GM19455 (cell line): ENCODE measurements around the gene LHB.

Experiments
- ATAC-seq: cut with Tn5 transposase; IDR thresholded peaks from one replicate; pipeline ENCODE4 v1.9.1; 2021; ENCODE audit not compliant: unreplicated experiment

Gene LHB

DNA sequence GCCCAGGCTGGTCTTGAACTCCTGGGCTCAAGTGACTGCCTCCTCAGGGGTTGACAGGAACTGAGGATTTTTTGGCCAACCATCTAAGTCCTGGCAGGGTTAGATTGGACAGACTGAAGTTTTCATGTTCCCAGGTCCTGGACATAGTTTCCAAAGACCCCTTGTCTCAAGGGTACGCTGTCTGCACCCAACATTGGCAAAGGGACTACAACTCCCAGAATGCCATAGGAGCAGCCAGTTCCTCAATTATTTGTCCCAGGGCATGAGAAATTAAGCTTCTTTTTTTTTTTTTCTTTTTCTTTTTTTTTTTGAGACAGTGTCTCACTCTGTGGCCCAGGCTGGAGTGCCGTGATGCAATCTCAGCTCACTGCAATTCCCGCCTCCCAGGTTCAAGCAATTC is 30.7 kb downstream of the LHB start:
- no peak for ATAC-seq

DNA sequence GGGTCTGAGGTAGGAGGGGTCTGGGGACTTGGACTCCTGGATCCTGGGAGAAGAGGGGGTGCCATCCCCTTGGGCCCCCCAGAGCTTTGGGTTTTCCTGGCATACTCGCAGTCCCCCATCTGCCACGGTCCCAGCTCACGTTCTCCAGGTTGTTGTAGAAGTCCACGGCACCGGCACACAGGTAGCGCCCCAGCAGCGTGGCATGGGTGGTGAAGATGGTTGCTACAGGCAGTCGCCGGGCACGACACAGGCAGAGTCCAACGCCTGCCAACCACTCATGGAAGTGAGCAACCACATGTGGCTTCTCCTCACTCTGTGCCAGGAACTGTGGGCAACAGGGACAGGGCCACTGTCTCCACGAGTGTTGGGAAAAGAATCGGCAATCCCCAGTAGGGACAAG is 31.2 kb downstream of the LHB start:
- ATAC-seq = no peak

DNA sequence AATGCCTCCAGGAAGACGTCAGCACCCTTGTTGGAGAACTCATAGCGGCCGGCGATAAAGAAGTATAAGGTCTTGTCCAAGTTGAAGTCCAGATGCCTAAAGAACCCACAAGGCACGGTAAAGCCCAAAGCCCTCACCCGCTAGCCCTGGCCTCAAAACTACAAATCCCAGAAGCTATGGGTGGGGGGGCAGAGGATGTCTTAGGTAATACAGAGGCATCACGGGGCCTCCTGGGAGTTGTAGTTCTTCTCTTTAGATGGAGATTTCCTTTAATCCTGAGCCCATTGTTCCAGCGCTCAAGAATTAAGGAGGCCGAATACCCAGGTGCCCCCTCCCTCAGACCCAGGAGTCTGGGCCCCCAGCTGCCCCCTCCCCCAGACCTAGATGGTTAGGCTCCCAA is 34.6 kb downstream of the LHB start:
- ATAC-seq = no peak

- ATAC-seq = no peak
Observed at GRCh38 chr19:48977061-48977460, 39.8 kb downstream of the LHB start.

DNA sequence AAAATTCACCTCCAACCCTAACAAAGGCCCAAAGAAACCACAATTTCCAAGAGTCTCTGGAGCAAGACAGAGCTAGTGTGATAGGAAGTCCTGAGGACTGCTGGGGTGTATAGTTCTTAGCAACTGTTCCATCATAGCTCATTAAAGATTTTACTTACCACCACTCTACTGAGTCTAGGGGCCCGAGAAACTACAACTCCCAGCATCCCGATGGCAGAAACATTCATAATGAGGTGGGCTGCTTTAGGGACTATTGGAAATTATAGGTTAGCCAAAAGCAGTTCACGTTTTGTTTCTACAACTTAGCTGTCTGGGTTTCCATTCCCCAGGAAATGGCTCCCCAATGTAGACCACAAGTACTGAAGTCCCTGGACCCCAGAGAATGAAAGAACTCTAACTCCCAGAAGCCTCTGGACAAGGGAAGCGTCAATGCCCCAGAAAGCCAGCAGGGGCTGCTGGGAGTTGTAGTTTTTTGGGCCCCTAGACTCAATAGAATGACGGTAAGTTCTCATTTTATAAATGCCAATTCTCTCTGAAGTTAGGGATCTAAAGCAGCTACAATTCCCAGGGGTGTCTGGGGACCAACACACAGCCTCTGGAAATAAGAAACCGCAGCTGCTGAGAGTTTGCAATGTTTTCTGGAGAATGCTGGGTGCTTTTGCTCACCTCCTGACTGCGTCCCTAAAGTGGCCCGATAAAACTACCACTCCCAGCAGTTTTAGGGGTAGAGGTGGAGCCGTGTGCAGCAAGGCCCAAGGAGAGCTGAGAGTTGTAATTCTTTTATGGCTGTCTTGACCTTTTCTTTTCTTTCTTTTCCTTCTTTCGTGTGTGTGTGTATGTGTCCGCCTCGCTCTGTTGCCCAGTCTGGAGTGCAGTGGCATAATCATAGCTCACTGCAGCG is 40.7 kb downstream of the LHB start:
- no peak for ATAC-seq

DNA sequence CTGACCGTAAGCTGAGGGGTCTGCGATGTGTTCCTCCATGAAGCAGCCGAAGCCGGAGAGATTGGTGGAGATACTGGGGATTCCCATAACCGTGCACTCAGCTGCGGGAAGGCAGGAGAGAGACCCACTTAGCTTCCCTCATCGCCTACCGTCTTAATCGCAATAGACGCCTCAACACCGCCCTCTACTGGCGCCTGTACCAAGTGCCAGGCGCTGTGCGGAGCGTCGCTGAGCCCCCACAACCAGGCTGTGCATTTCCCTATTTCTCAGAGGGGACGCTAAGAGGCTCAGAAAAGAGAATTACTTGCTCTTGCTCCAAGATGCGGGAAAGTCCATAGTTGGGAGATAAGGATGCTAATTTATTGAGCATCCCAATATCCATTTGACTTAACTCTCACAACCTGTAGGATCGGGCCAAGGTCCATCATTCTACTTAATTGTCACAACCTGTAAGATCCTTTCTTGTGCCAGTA is 45.9 kb downstream of the LHB start:
- no peak for ATAC-seq

DNA sequence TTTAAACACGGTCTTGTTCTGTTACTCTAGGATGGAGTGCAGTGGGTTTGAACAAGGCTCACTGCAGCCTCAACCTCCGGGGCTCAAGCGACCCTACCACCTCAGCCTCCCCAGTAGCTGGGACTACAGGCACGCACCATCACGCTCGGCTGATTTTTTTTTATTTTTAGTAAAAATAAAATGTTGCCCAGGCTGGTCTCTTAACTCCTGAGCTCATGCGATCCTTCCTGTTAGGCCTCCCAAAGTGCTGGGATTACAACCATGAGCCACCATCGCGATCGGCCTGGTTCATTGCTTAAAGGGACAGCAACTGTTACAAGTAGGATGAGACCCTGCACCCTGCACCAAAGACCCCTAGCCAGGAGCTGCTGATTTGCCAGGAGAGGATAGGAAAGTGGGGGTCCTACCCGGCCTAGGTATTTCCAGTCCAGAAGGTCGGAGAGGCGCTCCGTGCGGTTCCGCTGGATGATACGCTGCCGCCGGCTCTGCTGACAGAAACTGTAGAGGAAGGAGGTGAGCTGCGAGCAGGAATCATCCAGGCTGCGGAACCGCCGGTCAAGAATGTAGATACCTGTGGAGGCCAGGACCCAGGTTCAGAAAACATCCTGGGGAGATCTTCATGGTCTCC is 46.6 kb downstream of the LHB start:
- no peak for ATAC-seq

GRCh38 chr19:48969276-48970138 is 47.4 kb downstream of the LHB start:
- ATAC-seq = no peak

DNA sequence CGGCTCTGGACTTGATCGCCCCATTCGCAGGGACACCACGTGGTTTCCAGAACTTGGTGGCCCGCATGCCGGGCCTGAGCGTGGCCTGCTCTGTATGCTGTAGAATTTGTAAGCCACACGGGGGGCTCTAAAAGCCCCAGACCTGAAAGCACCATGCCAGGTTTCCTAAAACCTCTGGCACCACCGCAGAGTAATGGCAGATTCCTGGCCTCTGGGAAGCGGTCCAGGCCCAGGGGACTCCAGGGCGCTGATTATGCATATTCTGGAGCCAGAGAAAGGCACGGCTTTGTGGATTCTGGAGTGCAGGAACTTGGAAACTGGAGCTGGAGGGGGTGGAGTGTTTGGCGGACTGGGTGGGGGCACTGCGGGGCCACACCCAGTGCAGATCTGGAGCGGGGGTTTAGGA is 48.1 kb downstream of the LHB start:
- ATAC-seq = no peak

GRCh38 chr19:48968179-48968661 is 48.7 kb downstream of the LHB start:
- ATAC-seq = no peak

GRCh38 chr19:48967346-48968178 is 49.3 kb downstream of the LHB start:
- ATAC-seq = no peak

DNA sequence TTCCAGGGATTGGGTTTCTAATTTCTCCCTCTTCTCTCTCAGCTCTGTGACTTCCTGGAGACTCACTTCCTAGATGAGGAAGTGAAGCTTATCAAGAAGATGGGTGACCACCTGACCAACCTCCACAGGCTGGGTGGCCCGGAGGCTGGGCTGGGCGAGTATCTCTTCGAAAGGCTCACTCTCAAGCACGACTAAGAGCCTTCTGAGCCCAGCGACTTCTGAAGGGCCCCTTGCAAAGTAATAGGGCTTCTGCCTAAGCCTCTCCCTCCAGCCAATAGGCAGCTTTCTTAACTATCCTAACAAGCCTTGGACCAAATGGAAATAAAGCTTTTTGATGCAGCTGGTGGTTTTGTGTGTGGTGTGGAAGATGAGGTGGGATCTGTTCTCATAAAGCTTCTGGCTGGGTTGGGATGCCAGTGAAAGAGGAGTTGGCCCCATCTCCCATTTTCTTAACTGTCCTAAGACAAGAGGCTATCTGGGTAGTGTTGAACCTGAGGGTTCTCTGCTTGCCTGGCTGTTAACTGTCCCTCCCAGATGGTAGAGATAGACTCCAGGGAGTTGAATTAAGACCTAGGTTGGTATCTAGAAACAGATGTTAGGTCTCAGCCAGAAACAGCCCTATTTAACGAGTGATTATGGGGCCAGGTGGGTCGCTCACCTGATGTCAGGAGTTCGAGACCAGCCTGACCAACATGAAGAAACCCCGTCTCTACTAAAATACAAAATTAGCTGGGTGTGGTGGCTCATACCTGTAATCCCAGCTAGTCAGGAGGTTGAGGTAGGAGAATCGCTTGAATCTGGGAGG is 50.1 kb downstream of the LHB start:
- ATAC-seq = no peak
